Measurements from ENCODE around the gene ZNF740.
A peak's percentile ranks its signal among the peaks of the same experiment; 100 is the strongest.
"Not testable (repeated sequence)": the region's sequence is repeated elsewhere in the genome, so short reads cannot be mapped to it uniquely, and the experiment has no call there.

The ZNF740 gene

DNA sequence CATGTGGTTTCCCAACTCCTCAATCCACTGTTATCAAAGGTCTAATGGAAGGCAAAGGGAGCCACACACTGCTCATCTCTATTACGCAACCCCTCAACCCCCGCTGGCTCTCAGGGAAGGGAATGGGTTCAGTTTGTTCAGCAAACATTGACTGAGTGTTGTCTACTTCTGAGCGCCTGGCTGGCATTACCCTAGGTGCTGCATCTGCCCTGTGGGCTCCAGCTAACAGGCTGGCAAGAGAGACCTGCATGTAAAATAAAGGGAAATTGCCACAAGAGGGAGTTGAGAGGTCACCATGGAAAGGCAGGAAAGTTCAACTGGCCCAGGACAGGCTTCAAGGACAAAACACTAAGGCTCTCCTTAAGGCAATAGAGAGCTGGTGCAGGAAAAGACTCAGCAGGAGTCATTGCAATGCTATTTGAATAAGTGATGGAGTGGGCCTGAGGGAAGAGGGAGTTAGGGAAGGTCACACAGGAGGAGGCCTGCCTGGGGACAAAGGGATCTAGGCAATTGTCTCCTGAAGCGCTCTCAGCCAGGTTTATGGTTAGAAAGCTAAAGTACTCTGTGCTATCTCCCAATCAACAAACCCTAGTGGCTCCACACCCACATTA, 5.5 kb upstream of the ZNF740 start:
- DNase-seq: no peak

DNA sequence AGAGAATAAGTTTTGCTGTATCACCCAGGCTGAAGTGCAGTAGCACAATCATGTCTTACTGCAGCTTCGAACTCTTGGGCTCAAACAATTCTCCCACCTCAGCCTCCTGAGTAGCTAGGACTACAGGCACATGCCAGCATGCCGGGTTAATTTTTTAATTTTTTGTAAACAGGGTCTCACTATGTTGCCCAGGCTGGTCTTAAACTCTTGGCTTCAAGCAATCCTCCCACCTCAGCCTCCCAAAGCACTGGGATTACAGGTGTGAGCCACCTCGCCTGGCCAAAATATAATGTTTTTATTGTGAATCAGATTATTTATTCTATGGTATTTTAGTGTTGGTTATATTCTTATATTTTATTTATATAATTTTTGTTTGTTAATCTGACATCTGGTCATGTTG, 3.8 kb upstream of the ZNF740 start:
- DNase-seq: no peak

- DNase-seq: not testable (repeated sequence)
These were observed 3.1 kb upstream of the ZNF740 start for GRCh38 chr12:53177447-53177846.

- DNase-seq: not testable (repeated sequence)
These were observed 1.7 kb upstream of the ZNF740 start for GRCh38 chr12:53178803-53179202.

- DNase-seq: no peak
These were observed 769 bp upstream of the ZNF740 start for GRCh38 chr12:53179687-53180219.

DNA sequence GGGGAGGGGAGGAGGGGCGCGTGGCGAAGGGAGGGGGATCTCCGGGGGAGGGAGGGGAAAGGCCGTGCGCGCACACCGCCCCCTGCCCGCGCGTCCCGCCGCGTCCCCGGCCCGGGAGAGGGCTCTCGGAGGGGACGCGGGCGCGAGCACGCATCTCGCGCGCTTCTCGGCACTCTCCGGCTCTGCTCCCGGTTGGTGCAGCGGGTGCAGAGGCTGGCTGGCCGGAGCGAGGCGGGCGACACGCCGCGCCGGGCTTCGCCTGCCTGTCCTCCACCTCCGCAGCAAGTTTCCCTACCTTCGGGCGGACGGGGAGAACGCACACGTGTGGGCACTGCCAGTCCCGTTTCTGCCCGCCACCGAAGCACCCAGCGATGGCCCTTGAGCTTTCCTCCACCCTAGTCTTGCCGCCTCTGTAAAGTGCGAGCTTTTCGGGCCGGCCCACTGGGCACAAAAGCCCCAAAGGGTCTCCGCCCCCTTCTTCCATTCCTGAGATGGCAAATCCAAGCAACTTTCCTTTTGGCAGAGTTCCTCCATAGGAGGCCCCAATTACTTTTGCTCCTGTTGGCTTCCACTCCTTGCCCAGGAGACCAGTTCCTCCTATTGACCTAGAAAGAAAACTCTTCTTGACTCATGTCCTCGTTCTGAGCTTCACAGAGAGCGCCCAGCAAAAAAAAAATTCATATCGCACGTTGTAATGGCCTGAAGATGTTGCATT, 566 bp downstream of the ZNF740 start:
- DNase-seq: peak; percentile 65 to 70

DNA sequence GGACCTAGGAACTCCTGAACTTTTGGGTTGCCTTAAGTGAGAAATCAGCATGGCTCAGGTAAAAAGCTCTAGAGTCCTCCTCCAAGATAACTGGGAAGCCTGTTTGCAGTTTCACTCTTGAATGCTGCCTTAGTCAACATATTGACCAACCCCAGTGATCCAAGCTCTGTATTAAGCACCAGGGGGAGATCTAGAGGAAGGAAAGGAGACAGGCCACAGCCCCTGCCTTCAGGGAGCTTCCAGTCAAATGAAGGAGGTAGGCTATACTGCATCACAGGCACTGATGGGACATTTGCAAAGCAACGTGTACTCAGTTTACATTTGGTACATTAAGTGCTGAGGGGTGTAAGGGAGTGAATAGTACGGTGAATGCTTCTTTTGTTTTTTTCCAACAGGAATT, 1.4 kb downstream of the ZNF740 start:
- no peak for DNase-seq

DNA sequence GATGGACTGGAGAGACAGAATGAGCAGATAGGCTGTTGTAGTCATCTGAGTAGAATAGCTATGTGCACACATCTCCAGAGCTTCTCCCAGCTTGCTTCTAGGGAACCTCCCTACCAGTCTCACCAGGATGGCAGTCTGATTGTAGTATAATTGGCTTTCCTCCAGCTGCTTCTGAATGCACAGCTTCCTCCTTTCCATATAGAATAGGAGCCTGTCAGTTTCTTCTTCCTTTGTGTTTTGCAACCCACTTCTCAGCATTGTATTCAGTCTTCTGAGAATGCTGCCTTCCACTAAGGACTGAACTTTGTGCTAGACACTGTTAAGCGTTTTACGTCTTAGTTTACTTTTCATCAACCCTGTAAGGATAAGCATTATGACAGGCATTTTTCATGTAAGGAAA, 2.4 kb downstream of the ZNF740 start:
- no peak for DNase-seq

- no peak for DNase-seq
These were observed 4.3 kb downstream of the ZNF740 start for GRCh38 chr12:53184828-53185227.

GRCh38 chr12:53185582-53186153, 5.1 kb downstream of the ZNF740 start:
- DNase-seq: no peak

DNA sequence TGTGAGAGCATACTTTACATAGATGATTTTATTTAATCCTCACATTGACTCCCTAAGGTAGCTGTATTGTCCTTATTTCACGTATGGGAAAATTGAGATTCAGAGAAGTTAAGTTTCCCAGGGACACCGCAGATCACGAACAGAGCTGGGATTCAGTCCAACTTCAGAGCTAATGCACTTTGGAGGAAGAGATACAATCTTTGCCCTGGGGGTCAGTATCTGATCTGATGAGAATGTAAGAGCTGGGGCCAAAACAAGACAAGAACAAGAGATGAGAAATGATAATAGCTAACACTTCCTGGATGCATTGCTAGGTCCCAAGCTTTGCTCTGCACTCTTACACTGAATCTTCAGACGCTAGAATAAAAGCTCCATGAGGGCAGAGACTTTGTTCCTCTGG, 6.2 kb downstream of the ZNF740 start:
- DNase-seq: no peak

DNA sequence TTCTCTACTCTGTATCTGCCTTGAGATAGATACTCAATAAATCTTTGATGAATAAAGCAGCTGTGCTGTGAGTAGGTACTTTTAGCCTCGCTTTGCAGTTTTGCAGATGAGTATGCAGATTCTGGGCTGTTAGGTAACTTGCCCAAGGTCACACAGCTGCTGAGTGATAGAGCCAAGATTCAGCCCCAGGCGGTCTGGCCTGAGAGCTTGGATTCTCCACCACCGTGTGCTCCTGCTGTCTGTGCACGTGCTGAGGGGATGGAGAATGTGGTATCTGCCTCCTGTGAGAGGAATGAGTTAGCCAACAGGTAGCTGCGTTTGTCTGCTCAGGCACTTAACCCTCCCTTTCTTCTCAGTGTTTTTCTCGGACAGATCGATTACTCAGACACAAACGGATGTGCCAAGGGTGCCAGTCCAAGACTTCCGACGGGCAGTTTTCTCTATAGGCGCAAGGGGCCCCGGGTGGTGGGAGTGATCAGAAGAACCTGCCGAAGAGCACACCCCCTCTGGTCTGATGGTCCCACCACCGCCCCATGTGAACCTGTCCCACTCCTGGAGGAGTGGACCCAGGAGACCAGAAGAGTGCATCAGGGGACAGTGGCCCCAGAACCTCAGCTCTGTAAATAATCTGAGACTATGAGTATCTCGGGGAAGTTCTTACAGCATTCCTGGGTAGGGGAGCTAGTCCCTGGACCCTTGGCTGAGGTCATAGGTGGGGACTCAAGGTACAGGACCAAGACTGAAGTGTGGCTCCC, 6.8 kb downstream of the ZNF740 start:
- no peak for DNase-seq

DNA sequence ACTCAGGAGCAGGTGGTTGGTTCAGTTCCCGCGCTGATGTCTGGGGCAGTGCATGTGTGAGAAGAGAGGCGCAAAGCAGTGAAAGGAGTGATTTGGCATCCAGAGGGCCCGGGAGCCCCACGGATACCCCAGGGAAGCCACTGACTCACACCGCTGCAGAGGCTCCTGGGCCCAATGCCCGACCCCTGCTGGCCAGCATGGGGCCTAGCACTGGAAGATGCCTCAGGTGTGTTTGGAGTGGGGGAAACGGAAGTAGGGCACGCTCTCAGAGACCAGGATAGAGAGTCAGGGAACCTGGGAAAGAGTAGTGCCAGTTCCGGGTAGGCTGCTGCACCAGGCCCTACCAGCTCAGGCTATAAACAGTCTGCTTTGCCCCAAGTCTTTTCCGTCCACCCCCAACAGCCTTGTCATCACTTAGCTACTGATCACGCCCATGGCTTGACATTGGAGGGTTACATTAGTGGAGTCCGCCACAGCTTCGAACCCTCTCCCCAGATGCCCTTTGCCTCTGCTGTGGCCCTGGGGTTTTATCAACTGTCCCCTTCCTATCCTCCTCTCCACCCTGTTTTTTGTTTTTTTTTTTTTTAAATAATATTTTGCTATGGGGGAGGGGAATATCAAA, 9.7 kb downstream of the ZNF740 start:
- peak in 1 of 2 donors; percentile 47 for DNase-seq

GRCh38 chr12:53191096-53191884, 10.8 kb downstream of the ZNF740 start:
- no peak for DNase-seq

GRCh38 chr12:53191885-53192530, 11.5 kb downstream of the ZNF740 start:
- DNase-seq: no peak

GRCh38 chr12:53192531-53193021, 12.1 kb downstream of the ZNF740 start:
- DNase-seq: no peak

- DNase-seq: no peak
These were observed 12.5 kb downstream of the ZNF740 start for GRCh38 chr12:53193040-53193439.

DNA sequence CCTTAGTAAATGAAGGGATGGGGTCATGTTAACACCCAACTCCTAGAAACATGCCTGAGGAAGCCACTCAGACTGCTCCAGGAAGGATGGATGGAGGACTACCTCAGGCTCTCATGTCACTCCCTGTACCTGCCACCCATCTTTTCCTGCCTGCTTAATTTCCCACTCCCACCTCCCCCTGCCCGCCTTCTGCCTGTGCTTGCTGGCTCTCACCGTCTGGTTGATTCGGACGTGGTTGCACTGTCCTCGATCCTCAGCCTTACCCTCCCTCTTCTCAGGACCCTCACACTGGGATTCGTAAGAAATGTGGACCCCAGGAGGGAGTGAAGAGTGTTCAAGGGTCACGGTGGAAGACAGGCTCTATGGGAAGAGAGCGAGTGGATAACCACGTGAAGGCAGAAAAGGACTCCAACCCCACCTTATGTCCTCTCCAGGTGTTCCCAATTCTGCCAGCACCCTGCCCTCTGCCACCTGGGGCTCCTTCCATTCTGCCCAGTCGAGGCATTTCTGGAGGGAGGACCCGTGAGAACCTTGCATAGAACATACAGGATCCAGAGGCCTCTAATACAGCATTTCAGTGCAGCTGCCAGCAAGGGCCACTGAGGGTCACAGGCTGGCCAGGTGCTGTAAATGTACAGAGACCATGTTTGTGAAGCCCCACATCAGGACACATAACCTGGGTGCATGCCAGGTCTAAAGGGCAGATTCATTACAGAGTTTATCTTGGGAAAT, 13.6 kb downstream of the ZNF740 start:
- DNase-seq: no peak

- no peak for DNase-seq
These were observed 14.5 kb downstream of the ZNF740 start for GRCh38 chr12:53194973-53195372.

Data from stimulated activated CD4-positive, alpha-beta T cell treated with anti-CD3 and anti-CD28 coated beads, Interleukin-2, amount 100 ng/mL, for 48 hours (primary cell).